Stimulated activated CD4-positive, alpha-beta T cell treated with anti-CD3 and anti-CD28 coated beads, TNF-alpha, amount 100 ng/mL, for 1 hour (primary cell): ENCODE results near the gene LCA5L.
"Not testable (repeated sequence)": the region's sequence is repeated elsewhere in the genome, so short reads cannot be mapped to it uniquely, and the experiment has no call there.

Source experiments
- DNase-seq, 3 donors: peaks; one replicate each; pipeline ENCODE4 v3.0.0-alpha.2; 2020; ENCODE audit warnings: low read depth in 3 of 3, low spot score in 1 of 3

The LCA5L gene

DNA sequence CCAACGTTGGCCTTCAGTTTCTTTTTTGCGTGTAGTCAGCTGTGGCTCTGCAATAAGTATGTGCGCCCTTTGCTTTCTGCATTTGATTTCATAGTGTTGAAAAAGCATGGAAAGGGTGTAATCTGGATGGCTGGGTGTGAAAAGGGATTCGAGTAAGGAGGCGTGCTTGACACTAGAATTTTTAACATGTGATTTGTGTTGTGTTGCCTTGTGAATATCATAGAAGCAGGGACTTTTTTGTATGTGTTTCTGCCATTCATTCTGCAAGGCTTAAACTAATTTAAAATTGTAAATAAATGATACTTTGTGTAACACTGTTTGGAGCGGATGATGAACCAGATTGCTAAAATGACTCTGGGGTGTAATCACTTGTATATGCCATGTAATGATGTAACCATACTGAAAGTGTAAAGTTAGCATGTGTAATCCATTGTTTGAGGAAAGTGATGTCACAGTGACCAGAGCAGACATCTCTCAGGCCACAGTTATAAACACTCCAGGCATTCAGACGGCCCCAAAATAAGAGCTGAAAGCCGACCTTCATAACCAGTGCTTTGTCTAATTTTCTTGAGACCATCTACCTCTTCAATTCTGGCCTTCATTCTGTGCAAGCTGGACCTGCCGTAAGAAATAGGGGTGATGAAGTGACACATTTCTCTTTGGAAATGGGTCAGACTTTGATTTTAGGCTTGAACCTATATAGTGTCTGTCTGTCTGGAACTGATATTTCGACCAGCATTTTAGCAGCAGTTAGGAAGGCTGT, 6.8 kb upstream of the LCA5L start:
- DNase-seq: no peak

DNA sequence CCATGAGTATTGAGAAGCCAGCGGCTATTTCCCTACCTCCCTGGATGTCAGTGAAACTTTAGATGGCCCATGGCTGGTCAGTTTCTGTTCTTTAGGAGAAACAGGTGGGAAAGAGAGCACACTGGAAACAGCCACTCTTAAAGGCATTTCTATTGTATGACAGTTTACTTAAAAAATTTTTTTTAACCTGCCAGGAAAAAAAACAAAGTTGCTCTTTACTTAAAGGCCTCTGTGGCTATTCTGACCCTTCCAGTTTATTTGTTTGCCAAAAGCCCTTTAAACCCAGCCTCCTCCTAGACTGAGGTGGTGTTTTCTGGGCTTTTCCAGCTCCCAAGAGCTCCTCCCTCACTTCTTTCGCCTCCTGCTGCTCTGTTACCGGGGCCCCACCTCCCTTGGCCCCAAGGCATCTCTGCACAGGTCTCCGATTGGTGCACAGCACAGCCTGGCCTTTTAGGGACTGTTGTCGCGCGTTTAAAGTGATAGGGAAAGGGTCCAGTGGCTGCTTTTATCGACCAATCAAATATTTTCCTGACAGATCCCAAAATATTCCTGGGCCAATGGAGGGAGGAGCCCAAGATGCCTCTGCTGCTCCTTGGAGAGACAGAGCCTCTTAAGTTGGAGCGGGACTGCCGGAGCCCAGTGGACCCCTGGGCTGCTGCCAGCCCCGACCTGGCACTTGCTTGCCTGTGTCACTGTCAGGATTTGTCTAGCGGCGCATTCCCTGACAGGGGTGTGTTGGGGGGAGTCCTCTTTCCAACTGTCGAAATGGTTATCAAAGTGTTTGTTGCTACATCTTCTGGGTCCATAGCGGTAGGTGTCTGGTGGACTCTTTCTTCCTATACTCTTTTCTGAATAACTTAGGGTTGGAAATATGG, 6.0 kb upstream of the LCA5L start, which contains the start of gene SH3BGR:
Gene SH3BGR, plus strand, starts transcription at position 639 of the 875 bp plus-strand sequence. Its CDS starts 127 bp downstream, at position 766.
- DNase-seq: no peak

DNA sequence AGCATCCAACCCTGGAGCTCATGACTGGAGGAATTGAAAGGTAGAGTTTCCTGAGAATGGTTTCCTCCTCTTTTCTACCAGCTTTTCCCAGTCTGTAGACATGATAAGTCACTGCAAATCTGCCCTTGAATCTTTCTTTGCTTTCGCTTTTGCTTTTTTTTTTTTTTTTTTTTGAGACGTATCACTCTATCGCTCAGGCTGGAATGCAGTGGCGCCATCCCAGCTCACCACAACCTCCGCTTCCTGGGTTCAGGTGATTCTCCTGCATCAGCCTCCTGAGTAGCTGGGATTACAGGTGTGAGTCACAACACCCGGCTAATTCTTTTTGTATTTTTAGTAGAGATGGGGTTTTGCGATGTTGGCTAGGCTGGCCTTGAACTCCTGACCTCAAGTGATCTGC, 1.7 kb upstream of the LCA5L start:
- DNase-seq: no peak

GRCh38 chr21:39444421-39445180, 977 bp downstream of the LCA5L start:
- no peak for DNase-seq

- no peak for DNase-seq
Observed at GRCh38 chr21:39441502-39442475, 3.8 kb downstream of the LCA5L start.

- no peak for DNase-seq
Observed at GRCh38 chr21:39439232-39439631, 6.3 kb downstream of the LCA5L start.

DNA sequence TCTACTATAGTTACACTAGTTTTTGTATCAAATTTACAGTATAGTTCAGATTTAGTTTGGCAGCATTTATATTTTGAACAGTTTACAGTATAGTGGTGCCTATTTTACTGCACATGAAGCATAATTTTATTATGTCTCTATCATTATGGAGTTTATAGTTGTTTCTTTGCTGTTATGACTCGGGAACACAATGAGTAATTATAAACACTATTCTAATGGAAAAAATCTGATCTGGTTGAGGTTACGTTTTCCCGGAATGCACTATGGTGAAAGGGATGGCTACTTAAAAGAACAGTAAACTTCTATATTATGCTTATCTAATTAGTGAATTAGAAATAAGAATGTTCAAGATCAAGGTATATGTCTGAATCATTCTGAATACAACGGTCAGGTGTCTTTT, 10.6 kb downstream of the LCA5L start:
- no peak for DNase-seq

DNA sequence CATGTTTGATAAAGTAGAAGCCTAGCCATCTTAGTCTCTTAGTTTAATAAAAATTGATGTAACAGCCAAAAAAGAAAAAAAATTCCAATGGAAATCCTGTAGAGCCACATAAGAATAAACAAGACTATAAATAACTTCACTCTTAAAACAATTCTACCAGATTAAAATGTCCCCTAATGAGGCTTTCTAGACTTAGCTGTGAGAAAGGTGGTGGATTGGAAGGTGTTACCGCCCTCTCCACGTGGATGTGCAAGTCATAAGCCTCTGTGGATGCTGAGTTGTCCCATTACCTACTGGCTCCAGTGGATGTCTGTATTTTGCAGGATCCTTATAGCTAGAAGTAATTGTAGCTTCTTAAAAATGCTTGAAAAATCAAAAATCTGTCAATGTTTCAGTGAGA, 14.6 kb downstream of the LCA5L start:
- DNase-seq: no peak

DNA sequence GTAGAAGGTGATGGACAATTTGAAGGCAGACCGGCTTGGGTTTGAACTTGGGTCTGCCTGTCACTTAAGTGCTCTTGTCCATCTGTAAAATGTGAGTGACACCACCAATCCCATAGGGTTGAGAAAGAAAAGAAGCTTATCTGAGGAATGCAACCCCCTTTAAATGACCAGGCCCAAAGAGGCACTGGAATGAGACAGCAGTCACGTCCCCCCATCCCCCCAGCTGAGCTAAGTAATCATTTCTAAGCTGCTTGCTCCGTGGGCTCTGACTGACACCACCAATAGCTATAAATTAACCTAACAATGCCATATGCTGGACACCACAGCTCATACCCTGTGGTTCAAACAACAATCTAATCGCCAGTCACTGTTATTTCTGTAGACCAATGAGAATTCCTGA, 15.1 kb downstream of the LCA5L start:
- no peak for DNase-seq

DNA sequence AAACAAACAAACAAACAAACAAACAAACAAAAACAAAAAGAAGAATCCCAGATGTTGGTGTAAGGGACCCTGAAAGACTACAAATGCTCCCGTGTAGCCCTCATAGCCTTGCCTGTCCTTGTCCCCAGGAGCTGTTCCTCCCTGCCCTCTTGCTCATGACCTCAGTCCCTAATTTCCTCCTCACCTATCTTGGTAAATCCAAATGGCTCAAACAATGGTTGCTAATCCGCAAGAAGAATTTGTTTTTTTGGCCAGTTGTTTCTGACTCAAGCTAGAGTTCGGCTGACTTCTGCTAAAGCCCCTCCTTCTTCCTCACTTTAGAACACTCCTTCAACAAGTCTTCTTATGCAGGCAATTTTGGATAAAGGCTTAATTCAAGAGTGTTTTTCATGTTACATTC, 15.6 kb downstream of the LCA5L start:
- DNase-seq: no peak

DNA sequence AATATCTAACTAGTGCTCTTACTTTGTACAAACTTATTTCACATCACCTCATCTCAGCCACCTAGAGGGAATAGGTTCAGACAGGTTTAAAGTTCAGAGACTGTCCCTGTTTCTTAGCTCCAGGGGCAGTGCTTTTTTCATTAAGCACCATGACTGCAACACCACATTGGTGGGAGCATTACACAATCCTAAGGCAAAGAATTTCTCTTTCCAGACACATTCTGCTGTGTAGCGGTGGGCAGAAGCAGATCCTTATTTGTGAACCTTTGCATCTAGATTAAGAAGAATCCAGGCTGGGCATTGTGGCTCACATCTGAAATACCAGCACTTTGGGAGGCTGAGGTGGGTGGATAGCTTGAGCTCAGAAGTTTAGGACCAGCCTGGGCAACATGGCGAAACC, 16.1 kb downstream of the LCA5L start:
- no peak for DNase-seq

DNA sequence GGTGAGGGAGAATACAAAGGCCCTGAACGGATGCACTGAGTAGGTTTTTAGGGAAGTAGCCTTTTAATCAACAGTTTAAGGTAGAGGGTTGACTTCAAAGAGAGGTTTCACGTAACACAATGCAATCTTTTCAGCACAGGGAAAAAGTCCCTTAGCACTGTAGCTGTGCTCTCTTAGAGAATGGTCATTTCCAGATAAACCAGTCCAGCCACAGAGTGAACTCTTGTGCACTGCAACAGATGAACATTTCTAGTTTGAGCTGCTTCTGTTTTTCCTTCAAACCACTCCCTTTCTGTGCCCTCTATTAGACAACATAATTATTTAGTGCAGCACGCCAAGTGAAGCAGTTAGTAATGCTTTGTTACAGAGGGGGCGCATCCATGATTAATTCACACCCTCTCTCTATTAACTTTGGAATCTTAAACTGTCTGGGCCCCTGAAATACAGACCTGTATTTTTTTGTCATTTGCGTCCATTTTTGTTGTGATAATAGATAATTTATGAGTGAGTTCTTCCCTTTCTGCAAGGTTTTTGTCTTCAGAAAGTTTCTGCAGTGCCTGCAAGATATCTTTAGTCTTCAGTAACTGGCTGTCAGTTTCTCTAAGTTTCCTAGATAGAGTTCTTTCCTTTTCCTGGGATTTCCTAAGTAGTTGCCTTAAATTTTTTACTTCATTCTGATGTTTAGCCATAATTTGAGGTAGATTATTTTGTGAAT, 22.9 kb downstream of the LCA5L start:
- DNase-seq: no peak

DNA sequence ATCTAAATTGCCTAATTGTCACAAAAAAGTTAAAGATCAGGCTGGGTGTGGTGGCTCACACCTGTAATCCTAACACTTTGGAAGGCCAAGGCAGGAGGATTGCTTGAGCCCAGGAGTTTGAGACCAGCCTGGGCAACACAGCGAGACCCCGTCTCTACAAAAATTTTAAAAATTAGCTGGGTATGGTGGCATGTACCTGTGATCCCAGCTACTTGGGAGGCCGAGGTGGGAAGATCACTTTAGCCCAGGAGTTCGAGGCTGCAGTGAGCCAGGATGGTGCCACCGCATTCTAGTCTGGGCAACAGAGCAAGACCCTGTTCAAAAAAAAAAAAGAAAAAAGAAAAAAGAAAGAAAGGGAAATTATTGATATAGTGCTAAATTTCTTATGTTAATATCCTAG, 26.4 kb downstream of the LCA5L start:
- not testable (repeated sequence) for DNase-seq

- no peak for DNase-seq
Observed at GRCh38 chr21:39406065-39406464, 39.5 kb downstream of the LCA5L start.

DNA sequence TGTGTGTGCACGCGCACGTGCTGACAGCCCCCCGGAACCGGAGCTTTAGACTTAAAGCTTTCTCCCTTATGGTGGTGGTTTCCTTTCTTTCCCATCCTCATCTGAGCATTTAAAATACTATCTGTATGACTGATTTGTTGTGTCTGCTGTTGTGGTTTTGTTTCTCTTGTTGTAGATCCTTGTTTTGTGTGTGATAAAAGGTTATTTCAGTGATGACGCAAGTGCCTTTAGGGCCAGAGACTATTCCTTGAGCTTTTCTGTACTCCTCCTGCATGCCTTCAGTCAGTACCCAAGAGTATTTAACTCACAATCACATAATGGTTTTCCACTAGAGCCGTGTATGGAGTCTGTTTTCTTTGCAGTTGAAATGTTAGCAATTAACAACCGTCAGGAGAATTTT, 45.4 kb downstream of the LCA5L start:
- DNase-seq: no peak

- no peak for DNase-seq
Observed at GRCh38 chr21:39397646-39398385, 47.8 kb downstream of the LCA5L start.

DNA sequence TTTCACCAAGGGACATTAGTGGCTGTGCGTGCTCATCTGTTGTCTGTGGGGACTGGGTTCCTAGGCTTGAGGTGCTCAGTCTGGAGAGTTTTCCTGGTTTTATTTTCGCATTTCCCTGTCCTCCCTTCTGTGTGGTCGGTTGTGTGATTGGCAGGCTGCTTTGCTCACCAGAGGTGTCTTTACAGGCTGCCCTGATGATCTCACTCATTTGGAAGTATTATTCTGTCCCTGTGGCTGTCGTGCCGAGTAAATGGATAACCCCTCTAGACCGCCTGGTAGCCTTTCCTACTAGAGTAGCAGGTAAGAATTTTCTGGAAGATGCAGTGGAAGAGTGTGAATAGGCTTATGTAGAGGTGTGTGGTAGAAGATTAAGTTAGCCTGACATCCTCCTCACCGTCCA, 52.6 kb downstream of the LCA5L start:
- DNase-seq: no peak

- DNase-seq: no peak
Observed at GRCh38 chr21:39390212-39390765, 55.3 kb downstream of the LCA5L start.

- DNase-seq: no peak
Observed at GRCh38 chr21:39388811-39389155, 56.8 kb downstream of the LCA5L start.
